IMR-90 (cell line): ENCODE results near the gene HNRNPR.

ENCODE experiments used
- POLR2A ChIP-seq: IDR thresholded peaks from 2 replicates; pipeline ENCODE4 v1.6.1; 2012; ENCODE audit warnings: mild to moderate bottlenecking, low read depth, low read length
- TF ChIP-seq, protein P1 (sequence below): conservative IDR thresholded peaks from 2 replicates; pipeline ENCODE4 v1.5.1; 2012; ENCODE audit warnings: mild to moderate bottlenecking, low read depth, low read length, improper control_type of control experiment

- TF ChIP-seq, protein P1, sequence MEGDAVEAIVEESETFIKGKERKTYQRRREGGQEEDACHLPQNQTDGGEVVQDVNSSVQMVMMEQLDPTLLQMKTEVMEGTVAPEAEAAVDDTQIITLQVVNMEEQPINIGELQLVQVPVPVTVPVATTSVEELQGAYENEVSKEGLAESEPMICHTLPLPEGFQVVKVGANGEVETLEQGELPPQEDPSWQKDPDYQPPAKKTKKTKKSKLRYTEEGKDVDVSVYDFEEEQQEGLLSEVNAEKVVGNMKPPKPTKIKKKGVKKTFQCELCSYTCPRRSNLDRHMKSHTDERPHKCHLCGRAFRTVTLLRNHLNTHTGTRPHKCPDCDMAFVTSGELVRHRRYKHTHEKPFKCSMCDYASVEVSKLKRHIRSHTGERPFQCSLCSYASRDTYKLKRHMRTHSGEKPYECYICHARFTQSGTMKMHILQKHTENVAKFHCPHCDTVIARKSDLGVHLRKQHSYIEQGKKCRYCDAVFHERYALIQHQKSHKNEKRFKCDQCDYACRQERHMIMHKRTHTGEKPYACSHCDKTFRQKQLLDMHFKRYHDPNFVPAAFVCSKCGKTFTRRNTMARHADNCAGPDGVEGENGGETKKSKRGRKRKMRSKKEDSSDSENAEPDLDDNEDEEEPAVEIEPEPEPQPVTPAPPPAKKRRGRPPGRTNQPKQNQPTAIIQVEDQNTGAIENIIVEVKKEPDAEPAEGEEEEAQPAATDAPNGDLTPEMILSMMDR, result no peak
- no peak for TF ChIP-seq POLR2A
These were observed 67.6 kb downstream of the HNRNPR start for GRCh38 chr1:23276531-23276930.
